Liver (tissue), 9 donors: Measurements from ENCODE around the gene RABGGTA. TPM values are rescaled to one million over a fixed set of nuclear protein-coding genes. Genes with fewer than 3 reads are reported as not detected.

Experiments used
- DNase-seq: peaks from one replicate; pipeline ENCODE4 v3.0.0-alpha.2; 2017; ENCODE audit warnings: low spot score
- H3K27ac ChIP-seq, 2 donors: one replicate each; pipeline ENCODE4 v1.7.0; 2013; ENCODE audit warnings: inconsistent platforms in 2 of 2, low read length in 2 of 2, control low read depth in 1 of 2, low read depth in 1 of 2, mild to moderate bottlenecking in 1 of 2
- H3K27me3 ChIP-seq, 4 donors: one replicate each; pipeline versions ENCODE4 v1.6.1 to v1.7.0; 2013; ENCODE audit warnings: low read length in 3 of 4, inconsistent platforms in 1 of 4, mild to moderate bottlenecking in 1 of 4, moderate library complexity in 1 of 4; ENCODE audit not compliant: control insufficient read depth in 4 of 4, insufficient read depth in 4 of 4
- H3K36me3 ChIP-seq, 4 donors: one replicate each; pipeline versions ENCODE4 v1.6.1 to v1.7.0; 2013; ENCODE audit warnings: low read length in 3 of 4, mild to moderate bottlenecking in 3 of 4, low read depth in 1 of 4, moderate library complexity in 1 of 4; ENCODE audit not compliant: control insufficient read depth in 4 of 4, insufficient read depth in 3 of 4
- H3K4me1 ChIP-seq, 4 donors: one replicate each; pipeline versions ENCODE4 v1.6.1 to v1.7.0; 2013; ENCODE audit warnings: low read length in 3 of 4, mild to moderate bottlenecking in 3 of 4, moderate library complexity in 1 of 4; ENCODE audit not compliant: control insufficient read depth in 4 of 4, insufficient read depth in 4 of 4
- H3K4me3 ChIP-seq, 3 donors: one replicate each; pipeline versions ENCODE4 v1.6.1 to v1.7.0; 2013; ENCODE audit warnings: low read length in 3 of 3, control low read depth in 1 of 3, low read depth in 1 of 3, mild to moderate bottlenecking in 1 of 3
- H3K9ac ChIP-seq, 2 donors: one replicate each; pipeline ENCODE4 v1.7.0; 2013; ENCODE audit warnings: low read length in 2 of 2, mild to moderate bottlenecking in 2 of 2, moderate library complexity in 2 of 2, control low read depth in 1 of 2, low read depth in 1 of 2
- H3K9me3 ChIP-seq, 4 donors: one replicate each; pipeline versions ENCODE4 v1.6.1 to v1.7.0; 2013; ENCODE audit warnings: low read length in 3 of 4; ENCODE audit not compliant: control insufficient read depth in 4 of 4
- ATF3 ChIP-seq: IDR thresholded peaks from 2 replicates; pipeline ENCODE4 v1.6.1; 2016; ENCODE audit warnings: antibody characterized with exemption
- EGR1 ChIP-seq, 2 donors: IDR thresholded peaks; 2 replicates each; pipeline ENCODE4 v1.6.1; 2016 to 2018; ENCODE audit warnings: antibody characterized with exemption in 2 of 2, low read depth in 2 of 2
- FOXA1 ChIP-seq: IDR thresholded peaks from 2 replicates; pipeline ENCODE4 v1.6.1; 2016; ENCODE audit warnings: antibody characterized with exemption
- FOXA2 ChIP-seq: IDR thresholded peaks from 2 replicates; pipeline ENCODE4 v1.6.1; 2016; ENCODE audit warnings: antibody characterized with exemption
- GABPA ChIP-seq, 2 donors: IDR thresholded peaks in 1 of 2; conservative IDR thresholded peaks in 1 of 2; 2 replicates each; pipeline ENCODE4 v1.6.1; 2016; ENCODE audit warnings: antibody characterized with exemption in 2 of 2, mild to moderate bottlenecking in 1 of 2, moderate library complexity in 1 of 2
- HNF4A ChIP-seq, 2 donors: conservative IDR thresholded peaks; 2 replicates each; pipeline ENCODE4 v1.6.1; 2016; ENCODE audit warnings: antibody characterized with exemption in 2 of 2, mild to moderate bottlenecking in 2 of 2
- HNF4G ChIP-seq: IDR thresholded peaks from 2 replicates; pipeline ENCODE4 v1.6.1; 2016; ENCODE audit warnings: antibody characterized with exemption
- JUND ChIP-seq, 2 donors: IDR thresholded peaks; 2 replicates each; pipeline ENCODE4 v1.6.1; 2016; ENCODE audit warnings: antibody characterized with exemption in 2 of 2
- MAX ChIP-seq: IDR thresholded peaks from 2 replicates; pipeline ENCODE4 v1.6.1; 2016; ENCODE audit warnings: antibody characterized with exemption
- NR2F2 ChIP-seq: IDR thresholded peaks from 2 replicates; pipeline ENCODE4 v1.6.1; 2016; ENCODE audit warnings: antibody characterized with exemption
- RAD21 ChIP-seq, 2 donors: IDR thresholded peaks; 2 replicates each; pipeline ENCODE4 v1.6.1; 2016; ENCODE audit warnings: antibody characterized with exemption in 2 of 2, mild to moderate bottlenecking in 2 of 2
- RXRA ChIP-seq, 2 donors: IDR thresholded peaks; 2 replicates each; pipeline ENCODE4 v1.6.1; 2017 to 2018; ENCODE audit warnings: antibody characterized with exemption in 2 of 2, mild to moderate bottlenecking in 1 of 2
- SP1 ChIP-seq: IDR thresholded peaks from 2 replicates; pipeline ENCODE4 v1.6.1; 2018; ENCODE audit warnings: antibody characterized with exemption, mild to moderate bottlenecking
- TAF1 ChIP-seq: conservative IDR thresholded peaks from 2 replicates; pipeline ENCODE4 v1.6.1; 2016; ENCODE audit warnings: antibody characterized with exemption, mild to moderate bottlenecking
- YY1 ChIP-seq: IDR thresholded peaks from 2 replicates; pipeline ENCODE4 v1.6.1; 2016; ENCODE audit warnings: antibody characterized with exemption, mild to moderate bottlenecking
- WGBS: extraction: QIAGEN DNeasy Blood & Tissue Kit; methylation state at CpG from one replicate; pipeline ENCODE4 v1.1.7; 2013; 5-methylcytosine and 5-hydroxymethylcytosine counted together
- polyA plus RNA-seq, 2 donors: library from polyadenylated mRNA; stranded (reverse) in 1 of 2; unstranded in 1 of 2; fragments of 200-250 nt in 1 of 2; fragments of >200 nt in 1 of 2; fragmentation: Nextera tagmentation in 1 of 2; extraction: Ambion mirVana in 1 of 2; gene quantifications; one replicate each; pipeline versions ENCODE4 v1.2.1 to v1.2.3, GENCODE V29; 2013 to 2015
- total RNA-seq, 2 donors: library from RNA; depleted of rRNA; stranded (reverse); fragments of >200 nt; gene quantifications; one replicate each; pipeline ENCODE4 v1.2.3, GENCODE V29; 2014
- TF ChIP-seq, protein P1 (sequence below): fragments of 150-350 bp; IDR thresholded peaks from 2 replicates; pipeline ENCODE4 v1.5.1; 2017; ENCODE audit warnings: improper control_type of control experiment, low read depth, low read length; ENCODE audit not compliant: missing input control
- TF ChIP-seq, protein P2 (sequence below): IDR thresholded peaks from 2 replicates; pipeline ENCODE4 v1.6.1; 2016; ENCODE audit warnings: antibody characterized with exemption
- TF ChIP-seq, protein P3 (sequence below): IDR thresholded peaks from 2 replicates; pipeline ENCODE4 v1.6.1; 2016; ENCODE audit warnings: antibody characterized with exemption, mild to moderate bottlenecking
- donor health status: healthy.
- donor health status: healthy.
- donor health status: healthy.
- donor health status: healthy.
- donor health status: healthy.

Gene RABGGTA
- total and polyA plus RNA-seq, 4 donors, result 7.5 to 19.7 (median 13.2) TPM

- TF ChIP-seq GABPA (IDR thresholded peaks at IDR 0.05 in 1 of 2, conservative IDR thresholded peaks at IDR 0.05 in 1 of 2), result no peak
- TF ChIP-seq, protein P1, sequence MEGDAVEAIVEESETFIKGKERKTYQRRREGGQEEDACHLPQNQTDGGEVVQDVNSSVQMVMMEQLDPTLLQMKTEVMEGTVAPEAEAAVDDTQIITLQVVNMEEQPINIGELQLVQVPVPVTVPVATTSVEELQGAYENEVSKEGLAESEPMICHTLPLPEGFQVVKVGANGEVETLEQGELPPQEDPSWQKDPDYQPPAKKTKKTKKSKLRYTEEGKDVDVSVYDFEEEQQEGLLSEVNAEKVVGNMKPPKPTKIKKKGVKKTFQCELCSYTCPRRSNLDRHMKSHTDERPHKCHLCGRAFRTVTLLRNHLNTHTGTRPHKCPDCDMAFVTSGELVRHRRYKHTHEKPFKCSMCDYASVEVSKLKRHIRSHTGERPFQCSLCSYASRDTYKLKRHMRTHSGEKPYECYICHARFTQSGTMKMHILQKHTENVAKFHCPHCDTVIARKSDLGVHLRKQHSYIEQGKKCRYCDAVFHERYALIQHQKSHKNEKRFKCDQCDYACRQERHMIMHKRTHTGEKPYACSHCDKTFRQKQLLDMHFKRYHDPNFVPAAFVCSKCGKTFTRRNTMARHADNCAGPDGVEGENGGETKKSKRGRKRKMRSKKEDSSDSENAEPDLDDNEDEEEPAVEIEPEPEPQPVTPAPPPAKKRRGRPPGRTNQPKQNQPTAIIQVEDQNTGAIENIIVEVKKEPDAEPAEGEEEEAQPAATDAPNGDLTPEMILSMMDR, result no peak
- no peak for TF ChIP-seq EGR1 (IDR thresholded peaks at IDR 0.05; ENCODE audit: low read depth in 2 of 2)
- TF ChIP-seq FOXA1, result no peak
- no peak for TF ChIP-seq TAF1
- TF ChIP-seq SP1, result no peak
Measured at GRCh38 chr14:24313913-24314312, 42.5 kb upstream of the RABGGTA start (continued).

DNA sequence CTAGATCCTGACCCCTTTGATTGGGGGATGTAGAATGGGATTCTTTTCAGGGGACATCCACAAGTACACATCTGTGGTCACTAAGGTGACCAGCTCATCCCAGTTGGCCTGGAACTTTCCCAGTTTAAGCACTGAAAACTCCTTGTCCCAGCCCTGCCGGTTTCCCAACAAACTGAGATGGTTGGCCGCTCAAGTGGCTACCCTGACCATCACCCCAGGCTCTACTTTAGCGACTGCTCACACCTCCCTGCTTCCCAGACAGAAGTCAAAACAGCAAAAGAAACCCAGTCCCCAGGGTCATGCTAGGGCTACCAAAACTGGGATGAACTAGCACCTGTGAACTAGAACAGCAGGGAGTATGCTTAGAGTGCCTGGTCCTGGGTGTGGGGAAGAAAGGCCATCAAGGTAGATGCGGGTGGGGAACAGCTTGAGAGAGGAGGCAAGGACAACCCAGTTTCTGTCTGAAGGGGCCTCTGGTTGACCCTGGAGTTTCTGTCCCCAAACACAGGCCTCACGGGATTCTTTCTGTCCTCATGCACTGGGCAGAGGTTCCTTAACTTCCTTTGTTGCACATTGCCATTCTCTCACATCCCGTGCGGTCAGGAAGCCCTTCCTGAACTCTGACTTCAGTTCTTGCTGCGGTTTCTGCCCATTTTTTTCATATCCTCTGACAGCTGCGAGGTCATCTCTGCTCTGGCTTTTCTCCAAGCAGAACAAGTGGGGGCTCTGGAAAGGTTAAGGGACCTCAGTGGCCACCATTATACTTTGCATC, 41.5 kb upstream of the RABGGTA start:
- Histone ChIP-seq H3K9ac (peak overlapping the region in 1 of 2 donors; percentile 15), H3K27me3 (no peaks in the 10 kb centered on the region), H3K27ac (peak overlapping the region; percentile 92 to 97), H3K4me3 (no peak overlapping the region), H3K36me3 (no peaks in the 10 kb centered on the region), H3K9me3 (no peaks in the 10 kb centered on the region), H3K4me1 (peaks cover 27 to 50% (median 37%) of the 10 kb centered on the region in 4 donors)
- TF ChIP-seq JUND (IDR thresholded peaks at IDR 0.05) (no peak), EGR1 (IDR thresholded peaks at IDR 0.05; ENCODE audit: low read depth in 2 of 2) (no peak), SP1 (peak; percentile 36), RAD21 (IDR thresholded peaks at IDR 0.05) (no peak), RXRA (IDR thresholded peaks at IDR 0.05) (peak in 1 of 2 donors; percentile 45), GABPA (IDR thresholded peaks at IDR 0.05 in 1 of 2, conservative IDR thresholded peaks at IDR 0.05 in 1 of 2) (no peak), FOXA2 (no peak), ATF3 (no peak), MAX (peak; percentile 49), TAF1 (no peak), HNF4G (no peak), NR2F2 (peak; percentile 85), YY1 (peak; percentile 38), FOXA1 (no peak), HNF4A (conservative IDR thresholded peaks at IDR 0.05) (no peak)
- TF ChIP-seq, protein P2, sequence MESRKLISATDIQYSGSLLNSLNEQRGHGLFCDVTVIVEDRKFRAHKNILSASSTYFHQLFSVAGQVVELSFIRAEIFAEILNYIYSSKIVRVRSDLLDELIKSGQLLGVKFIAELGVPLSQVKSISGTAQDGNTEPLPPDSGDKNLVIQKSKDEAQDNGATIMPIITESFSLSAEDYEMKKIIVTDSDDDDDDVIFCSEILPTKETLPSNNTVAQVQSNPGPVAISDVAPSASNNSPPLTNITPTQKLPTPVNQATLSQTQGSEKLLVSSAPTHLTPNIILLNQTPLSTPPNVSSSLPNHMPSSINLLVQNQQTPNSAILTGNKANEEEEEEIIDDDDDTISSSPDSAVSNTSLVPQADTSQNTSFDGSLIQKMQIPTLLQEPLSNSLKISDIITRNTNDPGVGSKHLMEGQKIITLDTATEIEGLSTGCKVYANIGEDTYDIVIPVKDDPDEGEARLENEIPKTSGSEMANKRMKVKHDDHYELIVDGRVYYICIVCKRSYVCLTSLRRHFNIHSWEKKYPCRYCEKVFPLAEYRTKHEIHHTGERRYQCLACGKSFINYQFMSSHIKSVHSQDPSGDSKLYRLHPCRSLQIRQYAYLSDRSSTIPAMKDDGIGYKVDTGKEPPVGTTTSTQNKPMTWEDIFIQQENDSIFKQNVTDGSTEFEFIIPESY, result no peak
- TF ChIP-seq, protein P1, result no peak
- TF ChIP-seq, protein P3, sequence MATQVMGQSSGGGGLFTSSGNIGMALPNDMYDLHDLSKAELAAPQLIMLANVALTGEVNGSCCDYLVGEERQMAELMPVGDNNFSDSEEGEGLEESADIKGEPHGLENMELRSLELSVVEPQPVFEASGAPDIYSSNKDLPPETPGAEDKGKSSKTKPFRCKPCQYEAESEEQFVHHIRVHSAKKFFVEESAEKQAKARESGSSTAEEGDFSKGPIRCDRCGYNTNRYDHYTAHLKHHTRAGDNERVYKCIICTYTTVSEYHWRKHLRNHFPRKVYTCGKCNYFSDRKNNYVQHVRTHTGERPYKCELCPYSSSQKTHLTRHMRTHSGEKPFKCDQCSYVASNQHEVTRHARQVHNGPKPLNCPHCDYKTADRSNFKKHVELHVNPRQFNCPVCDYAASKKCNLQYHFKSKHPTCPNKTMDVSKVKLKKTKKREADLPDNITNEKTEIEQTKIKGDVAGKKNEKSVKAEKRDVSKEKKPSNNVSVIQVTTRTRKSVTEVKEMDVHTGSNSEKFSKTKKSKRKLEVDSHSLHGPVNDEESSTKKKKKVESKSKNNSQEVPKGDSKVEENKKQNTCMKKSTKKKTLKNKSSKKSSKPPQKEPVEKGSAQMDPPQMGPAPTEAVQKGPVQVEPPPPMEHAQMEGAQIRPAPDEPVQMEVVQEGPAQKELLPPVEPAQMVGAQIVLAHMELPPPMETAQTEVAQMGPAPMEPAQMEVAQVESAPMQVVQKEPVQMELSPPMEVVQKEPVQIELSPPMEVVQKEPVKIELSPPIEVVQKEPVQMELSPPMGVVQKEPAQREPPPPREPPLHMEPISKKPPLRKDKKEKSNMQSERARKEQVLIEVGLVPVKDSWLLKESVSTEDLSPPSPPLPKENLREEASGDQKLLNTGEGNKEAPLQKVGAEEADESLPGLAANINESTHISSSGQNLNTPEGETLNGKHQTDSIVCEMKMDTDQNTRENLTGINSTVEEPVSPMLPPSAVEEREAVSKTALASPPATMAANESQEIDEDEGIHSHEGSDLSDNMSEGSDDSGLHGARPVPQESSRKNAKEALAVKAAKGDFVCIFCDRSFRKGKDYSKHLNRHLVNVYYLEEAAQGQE, result no peak
- no peak for DNase-seq
- WGBS, result 76% methylated on average over 9 of the region's 9 CpGs
